Measurements from ENCODE around the gene ABCG4.
"Not testable (repeated sequence)": the region's sequence is repeated elsewhere in the genome, so short reads cannot be mapped to it uniquely, and the experiment has no call there.

The ABCG4 gene

GRCh38 chr11:119155733-119156492, 7.1 kb downstream of the ABCG4 start:
- DNase-seq, result peak; percentile 73

- DNase-seq, result no peak
These were observed 7.6 kb downstream of the ABCG4 start for GRCh38 chr11:119156496-119156895.

- DNase-seq, result no peak
These were observed 8.2 kb downstream of the ABCG4 start for GRCh38 chr11:119157063-119157462.

GRCh38 chr11:119158467-119158866, 9.6 kb downstream of the ABCG4 start:
- DNase-seq, result no peak

- no peak for DNase-seq
These were observed 11.3 kb downstream of the ABCG4 start for GRCh38 chr11:119160151-119160550.

- no peak for DNase-seq
These were observed 13.0 kb downstream of the ABCG4 start for GRCh38 chr11:119161871-119162270.

- DNase-seq, result peak; percentile 82
These were observed 17.7 kb downstream of the ABCG4 start for GRCh38 chr11:119166368-119167076.

GRCh38 chr11:119167077-119167458, 18.2 kb downstream of the ABCG4 start:
- DNase-seq, result not testable (repeated sequence)

- DNase-seq, result no peak
These were observed 19.1 kb downstream of the ABCG4 start for GRCh38 chr11:119167933-119168332.

GRCh38 chr11:119168471-119169281, 19.8 kb downstream of the ABCG4 start, which contains the start of gene NLRX1:
Gene NLRX1 (plus strand): TSS chr11:119168725. CDS start chr11:119171404, 2,679 bp downstream.
- peak; percentile 86 for DNase-seq

- DNase-seq, result peak; percentile 92
These were observed 20.4 kb downstream of the ABCG4 start for GRCh38 chr11:119169282-119169719.

- DNase-seq, result no peak
These were observed 23.7 kb downstream of the ABCG4 start for GRCh38 chr11:119172513-119172912.

- DNase-seq, result no peak
These were observed 24.6 kb downstream of the ABCG4 start for GRCh38 chr11:119173453-119173852.

GRCh38 chr11:119175493-119176077, 26.7 kb downstream of the ABCG4 start:
- no peak for DNase-seq

- no peak for DNase-seq
These were observed 29.4 kb downstream of the ABCG4 start for GRCh38 chr11:119178166-119178680.

- no peak for DNase-seq
These were observed 30.5 kb downstream of the ABCG4 start for GRCh38 chr11:119179342-119179741.

- DNase-seq, result no peak
These were observed 31.1 kb downstream of the ABCG4 start for GRCh38 chr11:119179983-119180382.

- no peak for DNase-seq
These were observed 32.2 kb downstream of the ABCG4 start for GRCh38 chr11:119180729-119181676.

GRCh38 chr11:119181677-119182412, 33.0 kb downstream of the ABCG4 start:
- DNase-seq, result no peak

- DNase-seq, result not testable (repeated sequence)
These were observed 35.5 kb downstream of the ABCG4 start for GRCh38 chr11:119184399-119184798.

All from islet precursor cell (in vitro differentiated cells).